HepG2 (cell line): ENCODE results near the gene RAC3. TPM values are rescaled to one million over a fixed set of nuclear protein-coding genes. Genes with fewer than 3 reads are reported as not detected.

Experiments used
- BRF2 ChIP-seq: sonication (generic); formaldehyde crosslinking; IDR thresholded peaks from 2 replicates; pipeline ENCODE4 v1.8.1; 2022; ENCODE audit warnings: mild to moderate bottlenecking, missing genetic modification reagents
- CBX5 ChIP-seq: sonication (generic); formaldehyde crosslinking; IDR thresholded peaks from 2 replicates; pipeline ENCODE4 v1.4.0; 2020; ENCODE audit warnings: missing genetic modification reagents, borderline replicate concordance
- DR1 ChIP-seq: sonication (generic); formaldehyde crosslinking; IDR thresholded peaks from 2 replicates; pipeline ENCODE4 v1.8.0; 2021; ENCODE audit warnings: mild to moderate bottlenecking, missing genetic modification reagents, inconsistent platforms
- ETS1 ChIP-seq: sonication (generic); formaldehyde crosslinking; IDR thresholded peaks from 2 replicates; pipeline ENCODE4 v1.4.0; 2020; ENCODE audit warnings: missing genetic modification reagents
- HNRNPUL1 ChIP-seq: fragments of 200-400 bp; formaldehyde crosslinking; IDR thresholded peaks from 2 replicates; pipeline ENCODE4 v1.6.1; 2017; ENCODE audit warnings: low read depth, mild to moderate bottlenecking, low read length, moderate library complexity
- NFE2L1 ChIP-seq: sonication (generic); formaldehyde crosslinking; IDR thresholded peaks from 2 replicates; pipeline ENCODE4 v1.4.0; 2020; ENCODE audit warnings: missing genetic modification reagents, mild to moderate bottlenecking, borderline replicate concordance
- RCOR2 ChIP-seq: IDR thresholded peaks from 2 replicates; pipeline ENCODE4 v1.6.1; 2016; ENCODE audit warnings: missing biosample characterization, missing genetic modification reagents
- SP5 ChIP-seq: IDR thresholded peaks from 2 replicates; pipeline ENCODE4 v1.6.1; 2016; ENCODE audit warnings: low read depth, borderline replicate concordance
- SRF ChIP-seq: IDR thresholded peaks from 2 replicates; pipeline ENCODE4 v1.6.1; 2011; ENCODE audit warnings: mild to moderate bottlenecking, low read depth, low read length, moderate library complexity
- SSRP1 ChIP-seq: IDR thresholded peaks from 2 replicates; pipeline ENCODE4 v1.6.1; 2016; ENCODE audit warnings: control low read depth
- STAG1 ChIP-seq: sonication (generic); formaldehyde crosslinking; IDR thresholded peaks from 2 replicates; pipeline ENCODE4 v1.4.0; 2020; ENCODE audit warnings: missing genetic modification reagents
- ZNF205 ChIP-seq: IDR thresholded peaks from 2 replicates; pipeline ENCODE4 v1.6.1; 2018; ENCODE audit warnings: missing biosample characterization, missing genetic modification reagents
- ZNF263 ChIP-seq: sonication (generic); formaldehyde crosslinking; IDR thresholded peaks from 2 replicates; pipeline ENCODE4 v1.4.0; 2020; ENCODE audit warnings: missing genetic modification reagents
- ZNF407 ChIP-seq: sonication (generic); formaldehyde crosslinking; IDR thresholded peaks from one replicate; pipeline ENCODE4 v1.5.1; 2020; ENCODE audit warnings: mild to moderate bottlenecking, missing genetic modification reagents; ENCODE audit errors: not compliant biosample characterization
- ZNF441 ChIP-seq: sonication (generic); formaldehyde crosslinking; IDR thresholded peaks from 2 replicates; pipeline ENCODE4 v1.7.0; 2021; ENCODE audit warnings: missing genetic modification reagents, borderline replicate concordance
- ZNF781 ChIP-seq: sonication (generic); formaldehyde crosslinking; IDR thresholded peaks from 2 replicates; pipeline ENCODE4 v1.5.1; 2020; ENCODE audit warnings: borderline replicate concordance, mild to moderate bottlenecking, missing genetic modification reagents; ENCODE audit errors: not compliant biosample characterization
- polyA plus RNA-seq, 8 experiments: library from polyadenylated mRNA; depleted of rRNA in 3 of 8; stranded (reverse) in 7 of 8; unstranded in 1 of 8; fragments of >200 nt; fragmentation: Illumina TruSeq in 4 of 8; extraction: Trizol in 4 of 8; gene quantifications; 2 replicates each; pipeline versions ENCODE4 v1.2.1 to v1.2.3, GENCODE V29; 2011 to 2016; ENCODE audit warnings: low read depth in 4 of 8, missing spikeins in 1 of 8, mixed read lengths in 1 of 8; ENCODE audit not compliant: insufficient read depth in 1 of 8
- total RNA-seq, 5 experiments: library from RNA; depleted of rRNA; stranded (reverse); fragments of >200 nt; fragmentation: Illumina TruSeq; extraction: Trizol; gene quantifications; 2 replicates each; pipeline ENCODE4 v1.2.3, GENCODE V29; 2016; ENCODE audit warnings: low read depth in 1 of 5

The RAC3 gene
- total and polyA plus RNA-seq, 2 of the 13 experiments (the other 11 are each of a cell fraction or from before 2014, with no cell fraction given) = 10.5 to 21.3 TPM

GRCh38 chr17:82056729-82057621, 25.5 kb downstream of the RAC3 start (continued):
- TF ChIP-seq ZNF407 (CRISPR knock-in tag) (no peak), ZNF441 (CRISPR knock-in tag) (peak; percentile 83; the same call in 1 of the 2 replicates), ETS1 (CRISPR knock-in tag) (no peak), CBX5 (CRISPR knock-in tag) (no peak; the same call in 1 of the 2 replicates), SSRP1 (CRISPR knock-in tag) (peak; percentile 37; the same call in 1 of the 2 replicates), RCOR2 (CRISPR knock-in tag) (no peak), ZNF781 (CRISPR knock-in tag) (no peak), STAG1 (CRISPR knock-in tag) (no peak), DR1 (CRISPR knock-in tag) (no peak; the same call in 1 of the 2 replicates), ZNF263 (CRISPR knock-in tag) (0 out of 2 replicates have a peak, but pooled peaks have one; percentile 10), ZNF205 (CRISPR knock-in tag) (peak; percentile 78), BRF2 (CRISPR knock-in tag) (0 out of 2 replicates have a peak, but pooled peaks have one; percentile 13), SRF (no peak), NFE2L1 (CRISPR knock-in tag) (no peak), SP5 (CRISPR knock-in tag) (peak; percentile 64), HNRNPUL1 (no peak)
